Superior temporal gyrus (tissue), 1 donor: ENCODE data around the gene RNASE12.
A peak's percentile ranks its signal among the peaks of the same experiment; 100 is the strongest.
"Not testable (repeated sequence)": the region's sequence is repeated elsewhere in the genome, so short reads cannot be mapped to it uniquely, and the experiment has no call there.

Experiments
- DNase-seq: peaks from one replicate; pipeline ENCODE4 v3.0.0-alpha.2; 2016; ENCODE audit errors: extremely low spot score

The RNASE12 gene

DNA sequence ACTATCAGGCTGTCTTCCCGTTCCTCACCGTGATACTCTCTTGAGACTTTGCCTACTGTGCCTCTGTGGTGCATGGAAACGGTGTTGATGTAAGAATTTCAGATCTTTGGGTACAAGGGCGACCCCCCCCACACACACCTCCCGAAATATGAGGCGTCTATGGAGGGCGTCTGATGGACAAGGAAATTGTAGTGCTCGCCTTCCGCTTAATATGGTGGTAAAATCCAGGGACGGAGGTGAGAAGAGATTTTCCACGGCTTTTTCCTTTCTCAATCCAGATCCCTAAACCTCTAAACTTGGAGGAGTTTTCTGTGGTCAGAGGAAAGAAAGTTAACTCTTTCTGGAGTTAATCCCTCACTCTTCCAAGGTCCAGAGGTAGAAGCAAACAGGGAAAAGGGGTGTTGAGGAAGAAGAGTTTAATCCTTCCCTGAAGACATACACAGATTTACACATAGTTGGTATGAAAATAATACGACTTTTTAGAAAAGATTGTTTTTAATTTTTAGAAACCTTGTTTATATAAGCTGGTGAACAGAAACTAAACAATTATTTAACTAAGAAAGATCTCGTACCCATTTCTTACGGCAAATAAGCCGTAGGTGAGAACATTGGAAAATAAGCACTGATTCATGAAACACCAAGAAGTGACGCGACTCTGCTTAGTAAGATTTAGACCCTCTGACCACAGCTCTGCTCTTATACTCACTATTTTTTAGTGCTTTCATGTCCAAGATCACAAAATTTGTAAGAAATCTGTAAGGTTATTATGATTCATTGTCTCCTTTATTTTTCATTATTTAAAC lies 23.1 kb upstream of the RNASE12 start:
- DNase-seq: no peak

DNA sequence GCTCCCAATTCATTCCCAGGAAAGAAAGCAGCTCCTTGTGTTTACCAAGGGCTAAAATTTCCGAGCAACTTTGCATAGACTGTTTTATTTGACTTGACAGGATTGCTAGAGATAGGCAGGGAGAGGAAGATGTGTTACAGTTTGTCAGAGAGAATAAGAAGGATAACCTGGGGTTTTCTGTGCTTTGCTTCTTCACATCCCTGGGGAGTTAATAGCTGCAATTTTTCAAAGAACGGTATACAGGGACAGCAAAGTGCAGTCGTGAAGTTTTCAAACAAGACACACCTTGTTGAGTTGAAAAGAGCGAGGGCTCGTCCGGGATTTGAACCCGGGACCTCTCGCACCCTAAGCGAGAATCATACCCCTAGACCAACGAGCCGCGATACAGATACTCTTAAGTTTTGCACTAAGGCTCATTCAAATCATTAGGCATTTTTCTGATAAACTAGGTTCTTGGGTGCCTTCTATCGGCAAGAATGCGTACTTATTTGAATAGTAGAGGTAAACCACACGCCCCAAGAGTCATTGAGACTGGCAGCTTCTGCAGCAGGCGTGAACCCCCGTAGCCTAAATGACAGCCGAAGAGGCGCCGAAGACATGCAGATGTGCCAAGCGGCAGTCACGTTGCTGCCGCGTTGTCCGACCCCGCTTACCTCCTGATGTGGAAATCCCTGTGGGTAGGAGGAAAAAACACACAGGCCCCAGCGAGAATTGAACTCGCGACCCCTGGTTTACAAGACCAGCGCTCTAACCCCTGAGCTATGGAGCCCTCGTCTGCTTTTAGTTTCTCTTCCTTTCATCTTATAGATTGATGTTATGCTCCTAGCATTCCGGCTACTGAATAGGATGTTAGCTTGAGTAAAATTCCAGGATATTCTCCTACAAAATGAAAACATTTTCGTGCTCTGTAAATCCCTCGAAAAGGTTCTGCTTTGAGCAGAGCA lies 22.2 kb upstream of the RNASE12 start:
- peak; percentile 95 for DNase-seq

DNA sequence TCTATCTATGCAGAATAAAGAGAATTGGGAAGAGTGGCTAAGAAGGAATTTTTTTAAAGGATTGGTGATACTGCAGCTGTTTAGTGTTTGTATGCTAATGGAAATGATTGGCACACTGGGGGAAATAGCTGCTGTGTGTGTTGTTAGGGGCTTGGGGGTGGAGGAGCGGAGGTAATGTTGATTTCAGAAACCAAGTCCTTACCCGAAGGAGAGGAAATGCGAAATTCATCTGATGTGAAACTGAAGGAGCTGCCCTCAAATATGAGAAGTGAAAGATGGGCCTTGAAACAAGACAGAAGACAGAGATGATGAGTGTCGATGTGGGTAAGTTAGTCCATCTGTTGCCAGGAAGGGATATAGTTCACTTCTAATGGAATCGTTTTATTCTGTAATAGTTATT lies 21.2 kb upstream of the RNASE12 start:
- no peak for DNase-seq

GRCh38 chr14:20611277-20611676 lies 20.1 kb upstream of the RNASE12 start:
- no peak for DNase-seq

- peak; percentile 88 for DNase-seq
These were observed 19.0 kb upstream of the RNASE12 start for GRCh38 chr14:20610002-20610765.

GRCh38 chr14:20609215-20610001 lies 18.2 kb upstream of the RNASE12 start:
- DNase-seq: peak; percentile 97

DNA sequence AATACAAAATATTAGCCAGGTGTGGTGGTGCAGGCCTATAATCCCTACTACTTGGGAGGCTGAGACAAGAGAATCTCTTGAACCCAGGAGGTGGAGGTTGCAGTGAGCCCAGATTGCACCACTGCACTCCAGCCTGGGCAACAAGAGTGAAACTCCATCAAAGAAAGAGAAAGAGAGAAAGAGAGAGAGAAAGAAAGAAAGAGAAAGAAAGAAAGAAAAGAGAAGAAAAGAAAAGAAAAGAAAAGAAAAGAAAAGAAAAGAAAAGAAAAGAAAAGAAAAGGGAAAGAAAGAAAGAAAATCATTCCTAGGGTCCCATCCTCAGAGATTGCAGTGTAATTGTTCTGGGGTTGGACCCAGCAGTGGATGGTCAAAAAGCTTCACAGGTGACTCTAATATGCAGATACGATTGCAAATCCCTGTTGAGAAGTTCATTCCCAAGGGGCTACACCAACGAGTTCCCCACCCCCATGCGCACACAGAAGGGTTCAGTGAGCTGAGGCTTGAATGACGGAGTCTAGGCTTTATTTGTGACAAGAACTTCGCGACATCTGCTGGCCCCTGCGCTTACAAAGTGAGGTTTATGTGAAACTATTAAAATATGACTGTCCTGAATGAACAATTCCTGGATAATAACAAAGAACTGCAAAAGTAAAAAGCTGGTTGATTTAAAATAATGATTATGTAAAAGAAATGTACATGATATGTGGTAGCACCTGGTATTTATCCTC lies 17.4 kb upstream of the RNASE12 start:
- no peak for DNase-seq

DNA sequence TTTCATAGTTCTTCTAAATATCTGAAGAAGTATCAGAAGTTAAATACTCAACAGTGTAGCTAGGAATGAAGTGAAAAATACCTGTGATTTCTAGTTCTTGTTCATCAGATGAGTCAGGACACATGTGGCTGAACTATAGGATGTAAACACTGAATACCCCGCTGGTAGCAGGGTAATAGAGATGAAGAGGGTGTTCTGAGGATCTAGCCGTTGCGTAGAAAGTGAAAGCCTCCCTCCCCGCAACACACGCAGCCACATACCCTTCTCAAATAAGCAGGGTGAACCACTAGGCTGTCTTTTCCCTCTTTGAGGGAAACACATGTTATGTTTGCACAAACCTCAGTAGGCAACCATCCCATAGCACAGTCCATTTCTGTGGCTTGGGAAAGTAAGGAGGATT lies 16.4 kb upstream of the RNASE12 start:
- DNase-seq: no peak

GRCh38 chr14:20606902-20607242 lies 15.7 kb upstream of the RNASE12 start:
- no peak for DNase-seq

- peak; percentile 28 for DNase-seq
These were observed 15.2 kb upstream of the RNASE12 start for GRCh38 chr14:20606190-20606901.

- DNase-seq: no peak
These were observed 12.9 kb upstream of the RNASE12 start for GRCh38 chr14:20603813-20604690.

GRCh38 chr14:20602583-20602982 lies 11.4 kb upstream of the RNASE12 start:
- no peak for DNase-seq

DNA sequence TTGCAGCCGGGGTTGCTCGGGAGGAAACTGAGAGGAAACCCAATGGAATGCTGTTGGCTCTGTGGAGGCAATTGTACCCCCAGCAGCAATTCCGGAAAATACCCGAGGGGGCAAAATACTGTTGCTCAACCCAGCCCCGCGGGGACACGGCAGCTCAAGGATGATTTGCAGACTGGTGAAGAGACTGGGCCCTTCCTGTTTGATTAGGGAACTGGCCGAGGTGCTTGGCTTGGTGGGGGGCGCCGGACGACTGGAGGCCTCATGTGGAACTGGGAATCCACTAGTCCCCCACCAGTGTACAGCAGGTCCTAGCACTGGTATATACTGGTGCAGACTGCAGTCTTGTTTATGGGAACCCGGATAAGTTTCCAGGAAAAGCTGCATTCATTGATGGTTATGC lies 10.3 kb upstream of the RNASE12 start:
- DNase-seq: no peak

- no peak for DNase-seq
These were observed 5.9 kb upstream of the RNASE12 start for GRCh38 chr14:20597108-20597507.

- DNase-seq: not testable (repeated sequence)
These were observed 4.5 kb upstream of the RNASE12 start for GRCh38 chr14:20595726-20596125.

DNA sequence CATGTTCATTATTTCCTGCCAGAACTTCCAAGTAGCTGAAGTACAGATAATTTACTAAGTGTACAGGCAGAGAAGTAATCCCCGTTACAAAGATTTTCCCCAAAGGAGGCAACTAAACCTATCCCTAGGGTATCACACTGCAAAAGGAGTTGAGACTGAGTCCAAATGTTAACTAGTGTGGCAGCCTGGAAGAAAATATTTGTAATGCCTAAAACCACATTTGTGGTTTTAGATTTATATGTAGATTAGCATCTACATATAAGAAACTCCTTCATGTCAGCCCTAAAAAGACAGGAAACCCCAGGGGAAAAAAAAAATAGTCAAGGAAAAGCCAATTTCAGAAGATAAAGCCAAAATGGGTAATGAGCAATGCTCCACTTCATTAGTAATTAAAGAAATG lies 1.4 kb upstream of the RNASE12 start:
- no peak for DNase-seq

DNA sequence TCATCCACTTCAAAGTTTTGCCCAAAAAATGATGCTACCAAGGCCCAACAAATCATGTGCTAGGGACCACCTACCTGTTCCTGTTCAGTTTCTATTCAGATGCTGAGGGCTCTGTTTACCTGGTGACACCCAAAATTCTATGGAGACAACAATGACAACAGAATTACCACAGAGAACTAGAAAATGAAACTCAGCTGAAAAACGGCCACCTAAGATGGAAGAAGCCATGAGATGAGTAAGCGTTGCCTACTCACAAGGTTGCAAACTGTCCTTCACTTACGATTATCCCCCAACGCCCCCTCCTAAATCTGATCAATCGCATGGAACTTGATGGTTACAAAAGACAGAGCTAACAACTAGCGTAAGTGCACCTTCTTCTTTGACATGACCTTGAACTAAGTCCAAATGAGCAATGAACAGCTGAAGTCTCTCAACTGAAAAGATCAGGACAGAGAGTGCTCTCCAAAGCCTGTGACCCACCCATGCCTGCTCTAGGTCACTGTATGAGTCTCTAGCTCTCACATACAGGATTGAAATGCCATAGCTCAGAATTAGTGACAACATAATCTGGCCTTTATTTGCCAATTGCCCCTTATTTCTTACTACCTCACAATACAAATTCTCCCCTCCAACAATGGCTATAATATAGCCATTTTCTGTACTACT lies 3.6 kb downstream of the RNASE12 start, which contains the start of gene RNASE11:
Gene RNASE11 (minus strand): TSS at position 513 of the 666 bp plus-strand sequence.
- no peak for DNase-seq

DNA sequence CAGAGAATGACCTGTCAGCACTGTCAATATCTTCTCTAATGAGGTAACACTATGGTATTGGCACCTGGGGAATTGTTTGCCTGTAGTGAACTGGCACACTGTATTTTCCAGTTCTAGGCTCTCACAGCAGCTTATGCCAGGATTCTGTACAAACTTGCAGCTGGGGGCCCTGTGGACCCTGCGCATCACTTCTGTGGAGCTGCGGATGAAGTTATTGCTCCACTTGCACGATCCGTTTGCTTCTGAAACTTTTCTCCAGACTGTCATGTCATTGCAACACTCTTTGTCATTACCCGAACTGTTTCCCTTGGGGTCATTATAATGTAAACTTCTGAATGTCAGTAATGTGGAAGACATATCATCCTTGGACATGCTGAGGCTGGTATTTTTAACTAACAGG lies 7.3 kb downstream of the RNASE12 start:
- DNase-seq: no peak
